HEK293 (cell line): ENCODE measurements around the gene CAPZB.

ENCODE experiments used
- CTCF ChIA-PET: fragments of 350-600 bp; formaldehyde crosslinking; extraction: SDS; loops from one replicate; lab custom pipeline; 2021; ENCODE audit warnings: antibody characterized with exemption; lab: Yijun Ruan, JAX
- POLR2A ChIA-PET: fragments of 300-600 bp; formaldehyde crosslinking; extraction: SDS; loops from one replicate; lab custom pipeline; 2020; ENCODE audit warnings: antibody characterized with exemption, inconsistent platforms; lab: Yijun Ruan, JAX
- H3K27ac ChIP-seq: fragments of 200-500 bp; sonication (Bioruptor generic); 2 replicates; pipeline ENCODE4 v1.5.1; 2014; ENCODE audit warnings: low read depth, low read length, control low read depth, inconsistent platforms; ENCODE audit errors: extremely low read depth
- H3K36me3 ChIP-seq, 2 experiments: fragments of 200-500 bp in 1 of 2; sonication (Bioruptor generic) in 1 of 2; 1 replicate in 1 of 2; 2 replicates in 1 of 2; pipeline ENCODE4 v1.5.1; 2014 to 2017; ENCODE audit warnings: inconsistent platforms in 2 of 2, low read length in 2 of 2; ENCODE audit not compliant: control insufficient read depth in 2 of 2, insufficient read depth in 1 of 2
- H3K4me1 ChIP-seq: fragments of 200-500 bp; sonication (Bioruptor generic); 2 replicates; pipeline ENCODE4 v1.5.1; 2014; ENCODE audit warnings: mild to moderate bottlenecking, low read length, inconsistent platforms; ENCODE audit not compliant: control insufficient read depth, insufficient read depth
- H3K4me3 ChIP-seq: 2 replicates; pipeline ENCODE4 v1.5.1; 2011; ENCODE audit warnings: low read depth, mild to moderate bottlenecking, control low read depth, low read length, moderate library complexity
- H3K9me3 ChIP-seq: fragments of 200-500 bp; sonication (Bioruptor generic); 2 replicates; pipeline ENCODE4 v1.5.1; 2014; ENCODE audit warnings: low read depth, low read length, inconsistent platforms; ENCODE audit not compliant: control insufficient read depth, insufficient read depth
- BCL11A ChIP-seq: fragments of 450-650 bp; formaldehyde crosslinking; IDR thresholded peaks from 2 replicates; pipeline ENCODE4 v1.5.1; 2016; ENCODE audit warnings: low read depth, missing biosample characterization, missing genetic modification characterization
- KLF8 ChIP-seq: fragments of 450-650 bp; formaldehyde crosslinking; IDR thresholded peaks from 2 replicates; pipeline ENCODE4 v1.5.1; 2016; ENCODE audit warnings: missing biosample characterization, missing genetic modification characterization
- SCRT2 ChIP-seq: fragments of 450-650 bp; formaldehyde crosslinking; IDR thresholded peaks from 2 replicates; pipeline ENCODE4 v1.5.1; 2016; ENCODE audit warnings: missing biosample characterization, missing genetic modification characterization
- SP3 ChIP-seq: fragments of 450-650 bp; formaldehyde crosslinking; IDR thresholded peaks from 2 replicates; pipeline ENCODE4 v1.5.1; 2016; ENCODE audit warnings: missing biosample characterization, missing genetic modification characterization
- ZBTB21 ChIP-seq: fragments of 450-650 bp; formaldehyde crosslinking; IDR thresholded peaks from 2 replicates; pipeline ENCODE4 v1.5.1; 2017; ENCODE audit warnings: missing biosample characterization, missing genetic modification characterization
- ZNF2 ChIP-seq: fragments of 450-650 bp; formaldehyde crosslinking; IDR thresholded peaks from 2 replicates; pipeline ENCODE4 v1.5.1; 2016; ENCODE audit warnings: missing biosample characterization, missing genetic modification characterization
- ZNF324 ChIP-seq: fragments of 450-650 bp; formaldehyde crosslinking; IDR thresholded peaks from 2 replicates; pipeline ENCODE4 v1.5.1; 2016; ENCODE audit warnings: missing biosample characterization, missing genetic modification characterization
- ZNF394 ChIP-seq: fragments of 450-650 bp; formaldehyde crosslinking; IDR thresholded peaks from 2 replicates; pipeline ENCODE4 v1.5.1; 2016; ENCODE audit warnings: missing biosample characterization, missing genetic modification characterization, mild to moderate bottlenecking, moderate library complexity, borderline replicate concordance
- ZNF501 ChIP-seq: fragments of 450-650 bp; formaldehyde crosslinking; IDR thresholded peaks from 2 replicates; pipeline ENCODE4 v1.5.1; 2016; ENCODE audit warnings: missing biosample characterization, missing genetic modification characterization
- ZNF558 ChIP-seq: fragments of 450-650 bp; formaldehyde crosslinking; IDR thresholded peaks from 2 replicates; pipeline ENCODE4 v1.5.1; 2016; ENCODE audit warnings: missing biosample characterization, missing genetic modification characterization
- ZNF571 ChIP-seq: fragments of 450-650 bp; formaldehyde crosslinking; IDR thresholded peaks from 2 replicates; pipeline ENCODE4 v1.5.0; 2017; ENCODE audit warnings: missing biosample characterization, missing genetic modification characterization
- ZNF701 ChIP-seq: fragments of 450-650 bp; formaldehyde crosslinking; IDR thresholded peaks from 2 replicates; pipeline ENCODE4 v1.5.1; 2016; ENCODE audit warnings: missing biosample characterization, missing genetic modification characterization
- ZNF707 ChIP-seq: fragments of 450-650 bp; formaldehyde crosslinking; IDR thresholded peaks from 2 replicates; pipeline ENCODE4 v1.5.1; 2016; ENCODE audit warnings: missing biosample characterization, missing genetic modification characterization
- ZNF768 ChIP-seq: fragments of 450-650 bp; formaldehyde crosslinking; IDR thresholded peaks from 2 replicates; pipeline ENCODE4 v1.5.1; 2018; ENCODE audit warnings: missing biosample characterization, mild to moderate bottlenecking, missing genetic modification characterization
- ZNF785 ChIP-seq: fragments of 450-650 bp; formaldehyde crosslinking; IDR thresholded peaks from 2 replicates; pipeline ENCODE4 v1.5.1; 2016; ENCODE audit warnings: missing biosample characterization, missing genetic modification characterization
- ZNF837 ChIP-seq: fragments of 450-650 bp; formaldehyde crosslinking; IDR thresholded peaks from 2 replicates; pipeline ENCODE4 v1.5.1; 2016; ENCODE audit warnings: missing biosample characterization, missing genetic modification characterization
- TF ChIP-seq, protein P1 (sequence below): fragments of 450-650 bp; formaldehyde crosslinking; IDR thresholded peaks from 2 replicates; pipeline ENCODE4 v1.5.0; 2017; ENCODE audit warnings: missing biosample characterization, missing genetic modification characterization, borderline replicate concordance
- TF ChIP-seq, protein P2 (sequence below): fragments of 450-650 bp; formaldehyde crosslinking; IDR thresholded peaks from 2 replicates; pipeline ENCODE4 v1.5.1; 2017; ENCODE audit warnings: missing biosample characterization, missing genetic modification characterization
- TF ChIP-seq, protein P3 (sequence below): fragments of 450-650 bp; formaldehyde crosslinking; IDR thresholded peaks from 2 replicates; pipeline ENCODE4 v1.5.1; 2016; ENCODE audit warnings: missing biosample characterization, missing genetic modification characterization
- TF ChIP-seq, protein P4 (sequence below): fragments of 450-650 bp; formaldehyde crosslinking; IDR thresholded peaks from 2 replicates; pipeline ENCODE4 v1.5.1; 2017; ENCODE audit warnings: missing biosample characterization, missing genetic modification characterization
- TF ChIP-seq, protein P5 (sequence below): fragments of 450-650 bp; formaldehyde crosslinking; IDR thresholded peaks from 2 replicates; pipeline ENCODE4 v1.5.1; 2016; ENCODE audit warnings: missing biosample characterization, missing genetic modification characterization

CAPZB gene

DNA sequence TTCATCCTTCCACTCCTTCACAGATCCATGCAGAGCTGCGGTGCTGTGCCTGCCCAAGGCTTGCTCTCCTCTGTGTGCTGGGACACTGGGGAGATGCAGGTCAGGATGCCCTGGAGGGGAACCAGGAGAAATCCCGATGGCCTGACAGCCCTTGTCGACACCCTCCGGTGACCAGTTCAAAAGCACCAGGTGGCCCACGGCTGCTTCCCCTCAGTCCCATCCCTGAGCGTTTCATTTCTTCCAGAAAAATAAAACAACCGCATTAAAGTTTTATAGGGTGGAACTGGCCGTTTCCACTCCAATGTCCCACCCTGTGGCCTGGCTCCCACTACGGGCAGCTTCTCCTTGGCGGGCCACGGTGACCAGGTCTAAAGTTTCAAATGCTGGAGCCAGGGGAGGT is 124.9 kb downstream of the CAPZB start:
- POLR2A ChIA-PET = no interaction called here

DNA sequence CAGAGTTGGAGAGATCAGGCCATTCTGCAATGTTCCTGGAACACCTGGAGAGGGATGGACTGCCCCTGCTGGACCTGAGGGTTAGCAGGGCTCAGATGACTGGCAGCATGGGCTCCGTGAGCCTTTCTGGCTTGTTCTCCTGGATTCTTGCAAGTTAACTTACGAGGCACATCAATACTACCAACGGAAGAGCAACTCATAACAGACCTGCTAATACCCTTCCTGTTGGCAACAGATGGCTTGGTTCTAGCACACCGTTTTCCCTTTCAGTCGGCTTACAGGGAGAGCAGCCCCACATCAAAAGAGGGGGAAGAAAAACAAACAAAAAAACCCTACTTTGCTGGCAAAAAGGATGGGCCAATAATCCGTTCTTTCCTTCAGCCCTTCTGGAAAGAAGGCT is 125.3 kb downstream of the CAPZB start:
- ChIA-PET POLR2A (no interaction called here), CTCF (interaction anchor here (1.2 kb wide), 1 partner anchor 18 kb away, joined by 3 read pairs; no protein-coding TSS in a partner anchor)
- H3K36me3 ChIP-seq = peaks cover 3 to 37% of the 10 kb centered on the region in 2 experiments; a peak in 2 of 3 replicates
- H3K4me1 ChIP-seq = no peaks in the 10 kb centered on the region
- no peak overlapping the region for H3K27ac ChIP-seq
- H3K9me3 ChIP-seq = no peaks in the 10 kb centered on the region
- no peak overlapping the region for H3K4me3 ChIP-seq
- TF ChIP-seq ZNF768 (tag by site-specific recombination) = no peak
- TF ChIP-seq ZNF394 (tag by site-specific recombination) = no peak
- TF ChIP-seq ZNF324 (tag by site-specific recombination) = no peak
- TF ChIP-seq ZNF558 (tag by site-specific recombination) = no peak
- TF ChIP-seq, protein P1, sequence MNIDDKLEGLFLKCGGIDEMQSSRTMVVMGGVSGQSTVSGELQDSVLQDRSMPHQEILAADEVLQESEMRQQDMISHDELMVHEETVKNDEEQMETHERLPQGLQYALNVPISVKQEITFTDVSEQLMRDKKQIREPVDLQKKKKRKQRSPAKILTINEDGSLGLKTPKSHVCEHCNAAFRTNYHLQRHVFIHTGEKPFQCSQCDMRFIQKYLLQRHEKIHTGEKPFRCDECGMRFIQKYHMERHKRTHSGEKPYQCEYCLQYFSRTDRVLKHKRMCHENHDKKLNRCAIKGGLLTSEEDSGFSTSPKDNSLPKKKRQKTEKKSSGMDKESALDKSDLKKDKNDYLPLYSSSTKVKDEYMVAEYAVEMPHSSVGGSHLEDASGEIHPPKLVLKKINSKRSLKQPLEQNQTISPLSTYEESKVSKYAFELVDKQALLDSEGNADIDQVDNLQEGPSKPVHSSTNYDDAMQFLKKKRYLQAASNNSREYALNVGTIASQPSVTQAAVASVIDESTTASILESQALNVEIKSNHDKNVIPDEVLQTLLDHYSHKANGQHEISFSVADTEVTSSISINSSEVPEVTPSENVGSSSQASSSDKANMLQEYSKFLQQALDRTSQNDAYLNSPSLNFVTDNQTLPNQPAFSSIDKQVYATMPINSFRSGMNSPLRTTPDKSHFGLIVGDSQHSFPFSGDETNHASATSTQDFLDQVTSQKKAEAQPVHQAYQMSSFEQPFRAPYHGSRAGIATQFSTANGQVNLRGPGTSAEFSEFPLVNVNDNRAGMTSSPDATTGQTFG = no peak
- TF ChIP-seq, protein P2, sequence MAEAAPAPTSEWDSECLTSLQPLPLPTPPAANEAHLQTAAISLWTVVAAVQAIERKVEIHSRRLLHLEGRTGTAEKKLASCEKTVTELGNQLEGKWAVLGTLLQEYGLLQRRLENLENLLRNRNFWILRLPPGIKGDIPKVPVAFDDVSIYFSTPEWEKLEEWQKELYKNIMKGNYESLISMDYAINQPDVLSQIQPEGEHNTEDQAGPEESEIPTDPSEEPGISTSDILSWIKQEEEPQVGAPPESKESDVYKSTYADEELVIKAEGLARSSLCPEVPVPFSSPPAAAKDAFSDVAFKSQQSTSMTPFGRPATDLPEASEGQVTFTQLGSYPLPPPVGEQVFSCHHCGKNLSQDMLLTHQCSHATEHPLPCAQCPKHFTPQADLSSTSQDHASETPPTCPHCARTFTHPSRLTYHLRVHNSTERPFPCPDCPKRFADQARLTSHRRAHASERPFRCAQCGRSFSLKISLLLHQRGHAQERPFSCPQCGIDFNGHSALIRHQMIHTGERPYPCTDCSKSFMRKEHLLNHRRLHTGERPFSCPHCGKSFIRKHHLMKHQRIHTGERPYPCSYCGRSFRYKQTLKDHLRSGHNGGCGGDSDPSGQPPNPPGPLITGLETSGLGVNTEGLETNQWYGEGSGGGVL (tag by site-specific recombination) = no peak
- TF ChIP-seq, protein P3, sequence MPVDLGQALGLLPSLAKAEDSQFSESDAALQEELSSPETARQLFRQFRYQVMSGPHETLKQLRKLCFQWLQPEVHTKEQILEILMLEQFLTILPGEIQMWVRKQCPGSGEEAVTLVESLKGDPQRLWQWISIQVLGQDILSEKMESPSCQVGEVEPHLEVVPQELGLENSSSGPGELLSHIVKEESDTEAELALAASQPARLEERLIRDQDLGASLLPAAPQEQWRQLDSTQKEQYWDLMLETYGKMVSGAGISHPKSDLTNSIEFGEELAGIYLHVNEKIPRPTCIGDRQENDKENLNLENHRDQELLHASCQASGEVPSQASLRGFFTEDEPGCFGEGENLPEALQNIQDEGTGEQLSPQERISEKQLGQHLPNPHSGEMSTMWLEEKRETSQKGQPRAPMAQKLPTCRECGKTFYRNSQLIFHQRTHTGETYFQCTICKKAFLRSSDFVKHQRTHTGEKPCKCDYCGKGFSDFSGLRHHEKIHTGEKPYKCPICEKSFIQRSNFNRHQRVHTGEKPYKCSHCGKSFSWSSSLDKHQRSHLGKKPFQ (tag by site-specific recombination) = no peak
- TF ChIP-seq ZNF2 = no peak

More for the DNA sequence above, 124.9 kb downstream of the CAPZB start:
- no peak overlapping the region for H3K27ac ChIP-seq
- no peak for TF ChIP-seq SCRT2 (tag by site-specific recombination)
- TF ChIP-seq ZNF785 (tag by site-specific recombination) = no peak
- TF ChIP-seq ZNF501 (tag by site-specific recombination) = no peak
- no peak for TF ChIP-seq ZNF837 (tag by site-specific recombination)
- no peak for TF ChIP-seq SP3
- TF ChIP-seq ZNF571 = no peak
- TF ChIP-seq, protein P4, sequence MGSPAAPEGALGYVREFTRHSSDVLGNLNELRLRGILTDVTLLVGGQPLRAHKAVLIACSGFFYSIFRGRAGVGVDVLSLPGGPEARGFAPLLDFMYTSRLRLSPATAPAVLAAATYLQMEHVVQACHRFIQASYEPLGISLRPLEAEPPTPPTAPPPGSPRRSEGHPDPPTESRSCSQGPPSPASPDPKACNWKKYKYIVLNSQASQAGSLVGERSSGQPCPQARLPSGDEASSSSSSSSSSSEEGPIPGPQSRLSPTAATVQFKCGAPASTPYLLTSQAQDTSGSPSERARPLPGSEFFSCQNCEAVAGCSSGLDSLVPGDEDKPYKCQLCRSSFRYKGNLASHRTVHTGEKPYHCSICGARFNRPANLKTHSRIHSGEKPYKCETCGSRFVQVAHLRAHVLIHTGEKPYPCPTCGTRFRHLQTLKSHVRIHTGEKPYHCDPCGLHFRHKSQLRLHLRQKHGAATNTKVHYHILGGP (tag by site-specific recombination) = no peak
- no peak for TF ChIP-seq BCL11A (tag by site-specific recombination)
- TF ChIP-seq, protein P5, sequence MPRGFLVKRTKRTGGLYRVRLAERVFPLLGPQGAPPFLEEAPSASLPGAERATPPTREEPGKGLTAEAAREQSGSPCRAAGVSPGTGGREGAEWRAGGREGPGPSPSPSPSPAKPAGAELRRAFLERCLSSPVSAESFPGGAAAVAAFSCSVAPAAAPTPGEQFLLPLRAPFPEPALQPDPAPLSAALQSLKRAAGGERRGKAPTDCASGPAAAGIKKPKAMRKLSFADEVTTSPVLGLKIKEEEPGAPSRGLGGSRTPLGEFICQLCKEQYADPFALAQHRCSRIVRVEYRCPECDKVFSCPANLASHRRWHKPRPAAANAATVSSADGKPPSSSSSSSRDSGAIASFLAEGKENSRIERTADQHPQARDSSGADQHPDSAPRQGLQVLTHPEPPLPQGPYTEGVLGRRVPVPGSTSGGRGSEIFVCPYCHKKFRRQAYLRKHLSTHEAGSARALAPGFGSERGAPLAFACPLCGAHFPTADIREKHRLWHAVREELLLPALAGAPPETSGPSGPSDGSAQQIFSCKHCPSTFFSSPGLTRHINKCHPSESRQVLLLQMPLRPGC (tag by site-specific recombination) = no peak
- TF ChIP-seq ZNF707 (tag by site-specific recombination) = no peak
- no peak for TF ChIP-seq ZBTB21
- no peak for TF ChIP-seq ZNF701 (tag by site-specific recombination)
- no peak for TF ChIP-seq KLF8
- H3K9me3 ChIP-seq = no peaks in the 10 kb centered on the region
- H3K4me1 ChIP-seq = no peaks in the 10 kb centered on the region
- no peak overlapping the region for H3K4me3 ChIP-seq
- H3K36me3 ChIP-seq = peaks cover 4 to 38% of the 10 kb centered on the region in 2 experiments; a peak in 2 of 3 replicates
- CTCF ChIA-PET = interaction anchor here (0.7 to 1.2 kb wide), 2 partner anchors 18 to 551 kb away, joined by 3 read pairs; no protein-coding TSS in a partner anchor
